Liver (tissue), 4 donors: ENCODE measurements around the gene BLVRA. TPM values are rescaled to one million over a fixed set of nuclear protein-coding genes. Genes with fewer than 3 reads are reported as not detected.

Experiments
- polyA plus RNA-seq, 2 donors: library from polyadenylated mRNA; stranded (reverse) in 1 of 2; unstranded in 1 of 2; fragments of 200-250 nt in 1 of 2; fragments of >200 nt in 1 of 2; fragmentation: Nextera tagmentation in 1 of 2; extraction: Ambion mirVana in 1 of 2; gene quantifications; one replicate each; pipeline versions ENCODE4 v1.2.1 to v1.2.3, GENCODE V29; 2013 to 2015
- total RNA-seq, 2 donors: library from RNA; depleted of rRNA; stranded (reverse); fragments of >200 nt; gene quantifications; one replicate each; pipeline ENCODE4 v1.2.3, GENCODE V29; 2014
- donor health status: healthy.
- donor health status: healthy.
- donor health status: healthy.

The BLVRA gene
- total and polyA plus RNA-seq, 4 donors: 5.1 to 23.5 (median 6.8) TPM

Other genes starting within 250 kb of the BLVRA start
- gene STK17A, start 175.6 kb upstream of the BLVRA start, total RNA-seq: 10 to 100 TPM in 1 of 2 donors, 1 to 10 TPM in 1; 10.0 to 18.2 TPM
- 1 to 10 TPM; 3.0 to 4.5 TPM for gene STK17A, start 175.6 kb upstream of the BLVRA start, polyA plus RNA-seq
- 10 to 100 TPM; 33.5 to 37.8 TPM for gene COA1, start 29.2 kb upstream of the BLVRA start, total RNA-seq
- 10 to 100 TPM; 16.6 to 25.3 TPM for gene COA1, start 29.2 kb upstream of the BLVRA start, polyA plus RNA-seq
- 10 to 100 TPM; 38.7 to 73.5 TPM for gene MRPS24, start 110.8 kb downstream of the BLVRA start, total RNA-seq
- gene MRPS24, start 110.8 kb downstream of the BLVRA start, polyA plus RNA-seq: 100 to 1,000 TPM in 1 of 2 donors, 10 to 100 TPM in 1; 91.1 to 177 TPM
- gene URGCP, start 147.9 kb downstream of the BLVRA start, total RNA-seq: 10 to 100 TPM in 1 of 2 donors, 1 to 10 TPM in 1; 7.2 to 28.4 TPM
- gene URGCP, start 147.9 kb downstream of the BLVRA start, polyA plus RNA-seq: 10 to 100 TPM; 11.7 to 14.3 TPM
- 10 to 100 TPM in 1 of 2 donors, 1 to 10 TPM in 1; 5.1 to 10.7 TPM for gene UBE2D4, start 167.8 kb downstream of the BLVRA start, total RNA-seq
- 10 to 100 TPM; 12.8 to 17.9 TPM for gene UBE2D4, start 167.8 kb downstream of the BLVRA start, polyA plus RNA-seq
- gene SPDYE1, start 239.2 kb downstream of the BLVRA start, total RNA-seq: not detected
- under 1 TPM in 1 of 2 donors, not detected in 1; 0.71 TPM for gene SPDYE1, start 239.2 kb downstream of the BLVRA start, polyA plus RNA-seq